ENCODE measurements around the gene RNF125. TPM values are rescaled to one million over a fixed set of nuclear protein-coding genes. Genes with fewer than 3 reads are reported as not detected.

RNF125 gene
- total and polyA plus RNA-seq, 10 of the 15 experiments (the other 5 are each of a cell fraction or from before 2014, with no cell fraction given), result 0.79 to 3.9 (median 2.9) TPM

- TF ChIP-seq CTCF (IDR thresholded peaks at IDR 0.05 in 2 of 3, conservative IDR thresholded peaks at IDR 0.05 in 1 of 3; ENCODE audit: control insufficient read depth in 2 of 3, extremely low read depth in 1 of 3, insufficient read depth in 1 of 3, low read depth in 3 of 3, low read length in 3 of 3) (no peak), SIN3A (IDR thresholded peaks at IDR 0.05; ENCODE audit: low read depth, low read length) (no peak), PRDM15 (CRISPR knock-in tag; IDR thresholded peaks at IDR 0.05) (no peak)
Observed at GRCh38 chr18:31976242-31976641, 42.4 kb upstream of the RNF125 start (continued).

GRCh38 chr18:31977270-31977872 lies 41.3 kb upstream of the RNF125 start:
- BruUV-seq (replicated peaks), result no TSS peak
- FAIRE-seq (no peak), DNase-seq (ENCODE audit: low read depth, low spot score) (no peak), ATAC-seq (peak; percentile 80)
- no peaks in the 10 kb centered on the region for H4K20me1 ChIP-seq (ENCODE audit: control insufficient read depth, insufficient read depth)
- in situ Hi-C loops (cut with MboI), result no loop called here
- H3K4me2 ChIP-seq (ENCODE audit: control insufficient read depth, insufficient read depth), result no peak overlapping the region
- ChIA-PET CTCF (interaction anchor here (0.6 to 2.7 kb wide), 40 partner anchors 9 to 1048 kb away, joined by 3 to 22 read pairs (median 4); partner anchors contain the start of genes RNF125 and TRAPPC8), SMC1A (ENCODE audit: uncharacterized antibody, unreplicated experiment) (interaction anchor here (0.6 to 2.5 kb wide), 26 partner anchors 10 to 1005 kb away, joined by 3 to 9 read pairs (median 4); no protein-coding TSS in a partner anchor), RAD21 (ENCODE audit: unreplicated experiment) (interaction anchor here (0.5 to 2.4 kb wide), 10 partner anchors 10 to 426 kb away, joined by 3 to 9 read pairs (median 4); partner anchors contain the start of gene TRAPPC8), POLR2A (no interaction called here)
- intact Hi-C loops (cut with micrococcal nuclease; ENCODE audit: unreplicated experiment), result loop anchor here (1.0 to 10.0 kb wide), 4 partner anchors 158 to 553 kb away; no protein-coding TSS in a partner anchor
- no peaks in the 10 kb centered on the region for H3K36me3 ChIP-seq (ENCODE audit: control insufficient read depth in 2 of 2, insufficient read depth in 2 of 2, low read length in 1 of 2)
- H3K79me2 ChIP-seq (ENCODE audit: control insufficient read depth, insufficient read depth, low read length), result no peaks in the 10 kb centered on the region
- H3K27me3 ChIP-seq (replicated peaks in 1 of 2; ENCODE audit: control insufficient read depth in 2 of 2, insufficient read depth in 2 of 2, low read length in 1 of 2), result no peaks in the 10 kb centered on the region
- H3K9me3 ChIP-seq (replicated peaks; ENCODE audit: control insufficient read depth, insufficient read depth, low read length), result peaks cover 13% of the 10 kb centered on the region; the same call in 2 of the 3 replicates
- WGBS (ENCODE audit: insufficient coverage, insufficient replicate concordance, low lambda C conversion rate, missing lambda C conversion rate), result 65% methylated on average over 9 of the region's 9 CpGs
- no peak overlapping the region for H3K4me3 ChIP-seq
- no peak overlapping the region for H3K9ac ChIP-seq (ENCODE audit: control insufficient read depth, insufficient read depth, low read length)
- H2AFZ ChIP-seq (ENCODE audit: control insufficient read depth, low read depth, low read length), result no peak overlapping the region
- TF ChIP-seq CTCF (IDR thresholded peaks at IDR 0.05 in 2 of 3, conservative IDR thresholded peaks at IDR 0.05 in 1 of 3; ENCODE audit: control insufficient read depth in 2 of 3, extremely low read depth in 1 of 3, insufficient read depth in 1 of 3, low read depth in 3 of 3, low read length in 3 of 3), result peak; percentile 49 to 65 (median 50); a peak in 5 of 6 replicates
- TF ChIP-seq SMC3 (IDR thresholded peaks at IDR 0.05; ENCODE audit: borderline replicate concordance, low read length), result peak; percentile 42; the same call in 1 of the 2 replicates
- TF ChIP-seq EGR1 (IDR thresholded peaks at IDR 0.05; ENCODE audit: borderline replicate concordance in 1 of 2, low read depth in 2 of 2, low read length in 2 of 2), result no peak
- peak; percentile 74 for TF ChIP-seq RAD21 (IDR thresholded peaks at IDR 0.05; ENCODE audit: insufficient read depth, low read depth, low read length)
- no peak overlapping the region for H3K27ac ChIP-seq (ENCODE audit: control insufficient read depth, insufficient read depth)
- no peaks in the 10 kb centered on the region for H3K4me1 ChIP-seq (ENCODE audit: control insufficient read depth, insufficient read depth, low read length)

Data from GM12878 (cell line).